Osteocyte (in vitro differentiated cells): Measurements from ENCODE around the gene SELENOI. TPM values are rescaled to one million over a fixed set of nuclear protein-coding genes. Genes with fewer than 3 reads are reported as not detected.
"Not testable (repeated sequence)": the region's sequence is repeated elsewhere in the genome, so short reads cannot be mapped to it uniquely, and the experiment has no call there.

ENCODE experiments used
- DNase-seq: peaks from one replicate; pipeline ENCODE4 v3.0.0; 2021; ENCODE audit warnings: mixed read lengths; ENCODE audit not compliant: unreplicated experiment; ENCODE audit errors: extremely low spot score
- H3K27ac Mint-ChIP-seq: one replicate; pipeline ENCODE4 v1.8.0; 2021; ENCODE audit warnings: mild to moderate bottlenecking, mixed read lengths; ENCODE audit not compliant: unreplicated experiment
- H3K27me3 Mint-ChIP-seq: one replicate; pipeline ENCODE4 v1.8.0; 2021; ENCODE audit warnings: mixed read lengths; ENCODE audit not compliant: unreplicated experiment
- H3K36me3 Mint-ChIP-seq: one replicate; pipeline ENCODE4 v1.8.0; 2021; ENCODE audit warnings: mixed read lengths; ENCODE audit not compliant: unreplicated experiment
- H3K4me1 Mint-ChIP-seq: one replicate; pipeline ENCODE4 v1.8.0; 2021; ENCODE audit warnings: mixed read lengths; ENCODE audit not compliant: unreplicated experiment
- H3K4me3 Mint-ChIP-seq: one replicate; pipeline ENCODE4 v1.8.0; 2021; ENCODE audit warnings: mild to moderate bottlenecking, moderate library complexity, mixed read lengths; ENCODE audit not compliant: unreplicated experiment
- H3K9me3 Mint-ChIP-seq: one replicate; pipeline ENCODE4 v1.8.0; 2021; ENCODE audit warnings: mixed read lengths; ENCODE audit not compliant: unreplicated experiment
- total RNA-seq: library from RNA; stranded (reverse); gene quantifications from 2 replicates; pipeline ENCODE4 v1.2.1, GENCODE V29; 2021
- TF ChIP-seq, protein P1 (sequence below): fragments of 200-600 bp; sonication (generic); IDR thresholded peaks from 2 replicates; pipeline ENCODE4 v1.5.0; 2021; ENCODE audit warnings: antibody characterized with exemption, mild to moderate bottlenecking, moderate library complexity

The SELENOI gene
- total RNA-seq, 1 donor from 2014 or later = 16.1 TPM

DNA sequence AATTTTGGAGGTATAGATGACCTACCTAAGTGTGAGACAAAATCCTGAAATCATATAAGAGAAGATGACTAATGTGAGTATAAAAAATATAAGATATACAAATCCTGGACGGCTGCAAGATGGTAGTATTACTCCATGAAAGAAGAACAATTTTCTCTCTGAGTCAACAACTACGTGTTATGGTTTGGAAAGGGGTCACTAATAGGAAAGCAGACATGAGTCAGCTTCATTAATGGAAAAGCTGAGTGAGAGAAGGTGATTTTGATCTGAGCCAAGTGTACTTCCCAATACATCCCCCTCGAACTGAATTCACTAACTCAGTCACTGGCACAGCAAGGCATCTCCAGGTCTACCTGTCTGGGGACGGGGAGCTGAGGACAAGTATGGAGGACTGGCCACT, 20.1 kb upstream of the SELENOI start:
- TF ChIP-seq, protein P1, sequence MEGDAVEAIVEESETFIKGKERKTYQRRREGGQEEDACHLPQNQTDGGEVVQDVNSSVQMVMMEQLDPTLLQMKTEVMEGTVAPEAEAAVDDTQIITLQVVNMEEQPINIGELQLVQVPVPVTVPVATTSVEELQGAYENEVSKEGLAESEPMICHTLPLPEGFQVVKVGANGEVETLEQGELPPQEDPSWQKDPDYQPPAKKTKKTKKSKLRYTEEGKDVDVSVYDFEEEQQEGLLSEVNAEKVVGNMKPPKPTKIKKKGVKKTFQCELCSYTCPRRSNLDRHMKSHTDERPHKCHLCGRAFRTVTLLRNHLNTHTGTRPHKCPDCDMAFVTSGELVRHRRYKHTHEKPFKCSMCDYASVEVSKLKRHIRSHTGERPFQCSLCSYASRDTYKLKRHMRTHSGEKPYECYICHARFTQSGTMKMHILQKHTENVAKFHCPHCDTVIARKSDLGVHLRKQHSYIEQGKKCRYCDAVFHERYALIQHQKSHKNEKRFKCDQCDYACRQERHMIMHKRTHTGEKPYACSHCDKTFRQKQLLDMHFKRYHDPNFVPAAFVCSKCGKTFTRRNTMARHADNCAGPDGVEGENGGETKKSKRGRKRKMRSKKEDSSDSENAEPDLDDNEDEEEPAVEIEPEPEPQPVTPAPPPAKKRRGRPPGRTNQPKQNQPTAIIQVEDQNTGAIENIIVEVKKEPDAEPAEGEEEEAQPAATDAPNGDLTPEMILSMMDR = no peak
- Mint-ChIP-seq H3K9me3 (no peaks in the 10 kb centered on the region), H3K27me3 (peaks cover 25% of the 10 kb centered on the region), H3K27ac (no peak overlapping the region), H3K4me1 (peaks cover 3% of the 10 kb centered on the region), H3K36me3 (no peaks in the 10 kb centered on the region), H3K4me3 (no peak overlapping the region)
- no peak for DNase-seq

DNA sequence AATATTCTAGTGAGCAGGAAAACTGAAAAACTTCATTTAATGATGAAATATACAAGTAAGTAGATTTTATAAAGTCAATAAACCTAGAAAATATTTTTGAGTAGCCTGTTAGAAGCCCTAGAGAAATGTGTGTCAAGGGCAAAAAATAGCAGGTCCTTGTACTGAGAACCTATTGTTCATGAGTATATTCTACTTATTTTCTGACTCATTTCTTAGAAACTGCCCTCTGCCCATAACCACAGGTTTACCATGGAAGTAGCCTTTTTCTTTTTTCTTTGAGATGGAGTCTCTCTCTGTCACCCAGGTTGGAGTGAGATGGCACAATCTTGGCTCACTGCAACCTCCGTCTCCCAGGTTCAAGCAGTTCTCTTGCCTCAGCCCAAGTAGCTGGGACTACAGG, 19.4 kb upstream of the SELENOI start:
- peaks cover 3% of the 10 kb centered on the region for H3K4me1 Mint-ChIP-seq
- TF ChIP-seq, protein P1 = no peak
- H3K4me3 Mint-ChIP-seq = no peak overlapping the region
- peaks cover 19% of the 10 kb centered on the region for H3K27me3 Mint-ChIP-seq
- no peaks in the 10 kb centered on the region for H3K9me3 Mint-ChIP-seq
- no peaks in the 10 kb centered on the region for H3K36me3 Mint-ChIP-seq
- H3K27ac Mint-ChIP-seq = no peak overlapping the region
- no peak for DNase-seq

DNA sequence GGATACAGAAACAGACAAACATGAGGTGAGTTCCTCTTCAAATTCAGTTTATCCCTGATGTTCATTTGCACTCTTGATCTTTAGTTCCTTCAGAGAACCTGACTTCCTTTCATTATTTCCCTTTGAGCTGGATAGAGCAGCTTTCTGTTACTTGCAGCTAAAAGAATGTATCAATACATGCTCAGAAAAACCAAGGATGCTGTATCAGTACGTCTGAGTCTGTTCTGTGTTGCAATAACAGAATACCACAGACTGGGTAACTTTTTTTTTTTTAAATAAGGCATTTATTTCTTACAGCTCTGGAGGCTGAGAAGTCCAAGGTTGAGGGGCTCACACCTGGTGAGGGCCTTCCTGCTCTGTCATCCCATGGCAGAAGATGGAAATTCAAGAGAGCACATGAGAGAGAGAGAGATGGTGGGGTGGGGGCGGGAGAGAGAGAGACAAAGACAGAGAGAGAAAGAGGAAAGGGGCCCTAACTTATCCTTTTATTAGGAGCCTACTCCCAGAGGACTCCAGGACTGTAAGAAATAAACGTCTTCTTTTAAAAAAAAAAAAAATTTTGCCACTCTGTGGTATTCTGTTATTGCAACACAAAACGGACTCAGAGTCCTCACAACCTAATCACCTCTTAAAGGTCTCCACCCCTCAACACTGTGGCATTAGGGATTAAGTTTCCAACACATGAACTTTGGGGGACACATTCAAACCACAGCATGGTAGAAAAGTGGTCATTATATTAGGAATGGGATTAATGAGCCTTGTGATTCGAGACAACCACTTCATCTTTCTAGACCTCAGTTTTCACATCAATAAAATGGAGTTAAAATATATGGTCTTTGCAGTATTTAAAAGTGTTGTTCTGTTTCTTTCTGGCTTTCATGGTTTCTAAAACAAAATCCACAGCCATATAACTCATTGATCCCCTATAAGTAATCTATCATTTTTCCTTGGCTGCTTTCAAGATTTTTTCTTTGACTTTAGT, 18.4 kb upstream of the SELENOI start:
- TF ChIP-seq, protein P1 = no peak
- Mint-ChIP-seq H3K4me3 (no peak overlapping the region), H3K9me3 (no peaks in the 10 kb centered on the region), H3K36me3 (no peaks in the 10 kb centered on the region), H3K27me3 (peaks cover 18% of the 10 kb centered on the region), H3K27ac (no peak overlapping the region), H3K4me1 (peaks cover 3% of the 10 kb centered on the region)
- no peak for DNase-seq

DNA sequence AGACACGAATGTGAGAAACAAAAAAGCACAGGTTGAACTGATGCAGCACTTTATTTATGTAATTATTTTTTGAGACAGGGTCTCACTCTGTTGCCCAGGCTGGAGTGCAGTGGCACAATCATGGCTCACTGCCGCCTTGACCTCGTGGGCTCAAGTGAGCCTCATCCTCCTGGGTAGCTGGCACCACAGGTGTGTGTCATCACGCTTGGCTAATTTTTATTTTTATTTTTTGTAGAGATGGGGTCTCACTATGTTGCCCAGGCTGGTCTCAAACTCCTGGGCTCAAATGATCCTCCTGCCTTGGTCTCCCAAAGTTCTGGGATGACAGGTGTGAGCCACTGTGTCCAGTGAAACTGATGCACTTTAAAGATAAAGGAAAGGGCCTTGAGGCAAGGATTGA, 16.9 kb upstream of the SELENOI start:
- H3K27ac Mint-ChIP-seq, H3K36me3 Mint-ChIP-seq, H3K4me1 Mint-ChIP-seq, DNase-seq, H3K4me3 Mint-ChIP-seq, H3K9me3 Mint-ChIP-seq: not testable (repeated sequence)
- peaks cover 18% of the 10 kb centered on the region for H3K27me3 Mint-ChIP-seq

DNA sequence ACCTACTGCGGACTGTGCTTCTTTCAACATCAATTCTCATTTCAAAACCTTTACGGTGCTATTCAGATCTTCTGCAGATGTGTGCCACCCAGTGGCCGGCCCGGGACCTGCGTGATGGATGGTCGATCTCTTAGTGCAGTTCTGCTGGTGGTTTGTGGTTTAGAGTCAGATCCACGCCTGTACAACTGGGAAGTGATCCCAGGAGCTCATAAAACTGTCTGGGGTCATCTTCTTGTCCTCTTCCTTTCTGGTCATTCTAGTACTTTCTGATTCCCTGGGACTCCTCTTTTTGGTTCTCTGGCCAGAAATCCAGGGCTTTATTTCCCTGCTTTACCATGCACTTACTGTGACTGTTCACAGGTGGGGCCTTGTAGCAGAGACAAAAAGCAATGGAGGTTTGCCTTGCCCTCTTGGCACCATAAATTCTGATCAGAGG, 15.8 kb upstream of the SELENOI start:
- no peak overlapping the region for H3K27ac Mint-ChIP-seq
- H3K27me3 Mint-ChIP-seq = peaks cover 22% of the 10 kb centered on the region
- no peaks in the 10 kb centered on the region for H3K9me3 Mint-ChIP-seq
- peaks cover 3% of the 10 kb centered on the region for H3K4me1 Mint-ChIP-seq
- TF ChIP-seq, protein P1 = peak; percentile 97
- no peaks in the 10 kb centered on the region for H3K36me3 Mint-ChIP-seq
- peak; percentile 91 for DNase-seq
- no peak overlapping the region for H3K4me3 Mint-ChIP-seq
